GM18517 (cell line): ENCODE measurements around the gene CNOT10.

ENCODE experiments used
- ATAC-seq: cut with Tn5 transposase; IDR thresholded peaks from one replicate; pipeline ENCODE4 v1.9.1; 2021; ENCODE audit warnings: mild to moderate bottlenecking, moderate library complexity; ENCODE audit not compliant: unreplicated experiment

CNOT10 gene

GRCh38 chr3:32817558-32818228 is 132.7 kb downstream of the CNOT10 start, which contains the start of gene TRIM71:
Gene TRIM71 (plus strand): TSS chr3:32817997. CDS start chr3:32818081, 84 bp downstream.
- no peak for ATAC-seq

DNA sequence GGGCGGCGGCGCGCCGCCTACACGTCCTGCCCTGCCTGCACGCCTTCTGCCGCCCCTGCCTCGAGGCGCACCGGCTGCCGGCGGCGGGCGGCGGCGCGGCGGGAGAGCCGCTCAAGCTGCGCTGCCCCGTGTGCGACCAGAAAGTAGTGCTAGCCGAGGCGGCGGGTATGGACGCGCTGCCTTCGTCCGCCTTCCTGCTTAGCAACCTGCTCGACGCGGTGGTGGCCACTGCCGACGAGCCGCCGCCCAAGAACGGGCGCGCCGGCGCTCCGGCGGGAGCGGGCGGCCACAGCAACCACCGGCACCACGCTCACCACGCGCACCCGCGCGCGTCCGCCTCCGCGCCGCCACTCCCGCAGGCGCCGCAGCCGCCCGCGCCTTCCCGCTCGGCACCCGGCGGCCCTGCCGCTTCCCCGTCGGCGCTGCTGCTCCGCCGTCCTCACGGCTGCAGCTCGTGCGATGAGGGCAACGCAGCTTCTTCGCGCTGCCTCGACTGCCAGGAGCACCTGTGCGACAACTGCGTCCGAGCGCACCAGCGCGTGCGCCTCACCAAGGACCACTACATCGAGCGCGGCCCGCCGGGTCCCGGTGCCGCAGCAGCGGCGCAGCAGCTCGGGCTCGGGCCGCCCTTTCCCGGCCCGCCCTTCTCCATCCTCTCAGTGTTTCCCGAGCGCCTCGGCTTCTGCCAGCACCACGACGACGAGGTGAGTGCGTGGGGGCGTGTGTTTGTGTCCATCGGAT is 133.4 kb downstream of the CNOT10 start:
- no peak for ATAC-seq

DNA sequence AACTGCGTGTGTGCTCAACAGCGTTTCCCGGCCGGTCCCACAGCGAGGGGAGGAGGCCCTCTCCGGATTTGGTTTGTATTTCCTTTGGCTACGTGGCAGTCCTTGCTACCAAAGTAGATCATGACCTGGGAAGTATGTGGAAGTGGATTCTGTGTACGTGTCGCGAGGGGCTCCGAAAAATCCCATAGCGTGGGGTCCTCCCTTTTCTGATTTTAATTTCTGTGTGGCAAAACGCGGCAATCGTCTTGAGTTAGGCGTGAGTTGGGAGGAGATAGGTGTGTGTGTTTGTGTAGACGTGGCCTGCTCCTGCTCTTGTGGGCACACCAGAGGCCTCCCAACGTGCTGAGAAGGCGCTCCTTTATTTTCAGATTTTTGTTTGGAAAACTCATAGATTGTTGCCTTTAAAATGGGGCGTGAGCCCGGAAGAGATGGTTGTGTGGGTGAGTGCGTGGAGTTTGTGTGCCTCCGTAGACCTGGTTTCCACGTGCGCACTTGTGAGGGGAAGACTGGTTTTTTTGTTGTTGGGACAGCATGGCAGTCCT is 134.1 kb downstream of the CNOT10 start:
- ATAC-seq: no peak

- no peak for ATAC-seq
Observed at GRCh38 chr3:32819551-32820348, 134.8 kb downstream of the CNOT10 start.

GRCh38 chr3:32820430-32820829 is 135.4 kb downstream of the CNOT10 start:
- ATAC-seq: no peak

- ATAC-seq: no peak
Observed at GRCh38 chr3:32820971-32821685, 136.1 kb downstream of the CNOT10 start.

DNA sequence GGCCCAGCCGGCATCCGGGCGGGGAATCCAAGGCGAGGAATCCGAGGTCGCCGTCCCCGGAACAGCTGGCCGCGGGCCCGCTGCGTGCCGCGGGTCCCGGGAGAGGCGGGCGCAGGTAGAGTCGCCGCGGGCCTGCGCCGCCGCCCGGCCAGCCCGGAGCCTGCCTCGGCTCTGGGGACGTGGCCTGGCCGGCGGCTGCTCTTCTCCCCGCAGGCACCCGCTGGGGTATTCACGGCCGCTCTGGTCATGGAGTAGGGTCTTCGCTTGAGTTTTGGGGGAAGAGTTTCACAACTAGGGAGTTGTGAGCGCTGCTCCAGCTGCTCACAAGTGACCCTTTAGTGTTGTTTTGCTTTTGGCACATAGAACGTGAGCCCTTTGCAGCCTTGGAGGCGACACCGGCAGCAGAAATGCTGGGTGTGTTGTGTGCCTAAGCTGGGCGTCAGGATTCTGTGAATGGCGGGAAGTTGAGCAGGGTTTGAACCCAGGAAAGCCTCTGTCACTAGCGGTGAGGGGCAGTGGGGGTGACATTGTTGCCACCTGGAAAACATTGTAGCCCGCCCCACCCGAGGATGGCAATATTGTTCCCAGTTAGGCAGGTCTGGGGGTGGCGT is 136.8 kb downstream of the CNOT10 start:
- ATAC-seq: no peak

GRCh38 chr3:32822609-32823498 is 137.9 kb downstream of the CNOT10 start:
- ATAC-seq: no peak
